Stimulated activated memory B cell treated with anti-CD40 and anti-IgM and Interleukin-4, amounts not matched to agents 10 μg/mL and 1 μg/mL and 100 μg/mL, for 72 hours (primary cell): Measurements from ENCODE around the gene MYO16.
"Not testable (repeated sequence)": the region's sequence is repeated elsewhere in the genome, so short reads cannot be mapped to it uniquely, and the experiment has no call there.

ENCODE experiments used
- ATAC-seq: fragments of 150-1000 bp; cut with Tn5 transposase; 2 replicates; pipeline ENCODE4 v1.10.0; 2021
- H3K27ac Mint-ChIP-seq: one replicate; pipeline ENCODE4 v1.8.0; 2022; ENCODE audit warnings: mild to moderate bottlenecking, mixed read lengths
- H3K27me3 Mint-ChIP-seq: one replicate; pipeline ENCODE4 v1.8.0; 2022; ENCODE audit warnings: mixed read lengths
- H3K36me3 Mint-ChIP-seq: one replicate; pipeline ENCODE4 v1.8.0; 2022; ENCODE audit warnings: mixed read lengths
- H3K4me1 Mint-ChIP-seq: one replicate; pipeline ENCODE4 v1.8.0; 2022; ENCODE audit warnings: mixed read lengths
- H3K4me3 Mint-ChIP-seq: one replicate; pipeline ENCODE4 v1.8.0; 2022; ENCODE audit warnings: mild to moderate bottlenecking, moderate library complexity, mixed read lengths
- H3K9me3 Mint-ChIP-seq: one replicate; pipeline ENCODE4 v1.8.0; 2022; ENCODE audit warnings: mixed read lengths

MYO16 gene

GRCh38 chr13:109072505-109072904 is 443.1 kb downstream of the MYO16 start:
- Mint-ChIP-seq H3K9me3 (no peaks in the 10 kb centered on the region), H3K27me3 (no peaks in the 10 kb centered on the region), H3K4me3 (no peak overlapping the region), H3K4me1 (no peaks in the 10 kb centered on the region), H3K27ac (no peak overlapping the region), H3K36me3 (no peaks in the 10 kb centered on the region)
- ATAC-seq = no peak

GRCh38 chr13:109074436-109074835 is 445.0 kb downstream of the MYO16 start:
- no peaks in the 10 kb centered on the region for H3K9me3 Mint-ChIP-seq
- peaks cover 7% of the 10 kb centered on the region for H3K27me3 Mint-ChIP-seq
- ATAC-seq = no peak
- H3K36me3 Mint-ChIP-seq = no peaks in the 10 kb centered on the region
- H3K4me3 Mint-ChIP-seq = no peak overlapping the region
- no peaks in the 10 kb centered on the region for H3K4me1 Mint-ChIP-seq
- H3K27ac Mint-ChIP-seq = no peak overlapping the region

GRCh38 chr13:109074853-109075252 is 445.4 kb downstream of the MYO16 start:
- H3K36me3 Mint-ChIP-seq = no peaks in the 10 kb centered on the region

GRCh38 chr13:109087916-109088623 is 458.7 kb downstream of the MYO16 start:
- H3K27me3 Mint-ChIP-seq = no peaks in the 10 kb centered on the region
- no peaks in the 10 kb centered on the region for H3K36me3 Mint-ChIP-seq
- no peaks in the 10 kb centered on the region for H3K4me1 Mint-ChIP-seq
- no peak overlapping the region for H3K27ac Mint-ChIP-seq
- ATAC-seq = no peak
- peaks cover 4% of the 10 kb centered on the region for H3K9me3 Mint-ChIP-seq
- no peak overlapping the region for H3K4me3 Mint-ChIP-seq

More at GRCh38 chr13:109074853-109075252, 445.4 kb downstream of the MYO16 start:
- Mint-ChIP-seq H3K27me3 (peaks cover 7% of the 10 kb centered on the region), H3K9me3 (no peaks in the 10 kb centered on the region), H3K4me1 (no peaks in the 10 kb centered on the region), H3K27ac (no peak overlapping the region), H3K4me3 (no peak overlapping the region)
- no peak for ATAC-seq

- Mint-ChIP-seq H3K4me3 (no peak overlapping the region), H3K9me3 (peaks cover 4% of the 10 kb centered on the region), H3K27me3 (no peaks in the 10 kb centered on the region), H3K4me1 (no peaks in the 10 kb centered on the region), H3K36me3 (no peaks in the 10 kb centered on the region), H3K27ac (no peak overlapping the region)
- no peak for ATAC-seq
Measured at GRCh38 chr13:109088624-109088917, 459.2 kb downstream of the MYO16 start.

GRCh38 chr13:109090796-109091195 is 461.4 kb downstream of the MYO16 start:
- H3K4me1 Mint-ChIP-seq = no peaks in the 10 kb centered on the region

GRCh38 chr13:109091249-109091648 is 461.8 kb downstream of the MYO16 start:
- Mint-ChIP-seq H3K9me3 (peaks cover 8% of the 10 kb centered on the region), H3K4me1 (no peaks in the 10 kb centered on the region), H3K36me3 (no peaks in the 10 kb centered on the region), H3K27me3 (no peaks in the 10 kb centered on the region), H3K27ac (no peak overlapping the region), H3K4me3 (no peak overlapping the region)
- ATAC-seq = no peak

More at GRCh38 chr13:109090796-109091195, 461.4 kb downstream of the MYO16 start:
- ATAC-seq = no peak
- no peaks in the 10 kb centered on the region for H3K36me3 Mint-ChIP-seq
- H3K9me3 Mint-ChIP-seq = peaks cover 8% of the 10 kb centered on the region
- H3K27me3 Mint-ChIP-seq = no peaks in the 10 kb centered on the region
- H3K27ac Mint-ChIP-seq = no peak overlapping the region
- no peak overlapping the region for H3K4me3 Mint-ChIP-seq

GRCh38 chr13:109092186-109092585 is 462.8 kb downstream of the MYO16 start:
- H3K27ac Mint-ChIP-seq, H3K9me3 Mint-ChIP-seq, H3K27me3 Mint-ChIP-seq, H3K4me1 Mint-ChIP-seq, H3K36me3 Mint-ChIP-seq, ATAC-seq, H3K4me3 Mint-ChIP-seq: not testable (repeated sequence)

GRCh38 chr13:109093998-109094397 is 464.6 kb downstream of the MYO16 start:
- Mint-ChIP-seq H3K36me3 (no peaks in the 10 kb centered on the region), H3K27me3 (no peaks in the 10 kb centered on the region), H3K4me1 (no peaks in the 10 kb centered on the region), H3K4me3 (no peak overlapping the region), H3K27ac (no peak overlapping the region), H3K9me3 (peaks cover 8% of the 10 kb centered on the region)
- no peak for ATAC-seq

- Mint-ChIP-seq H3K4me1 (no peaks in the 10 kb centered on the region), H3K27ac (no peak overlapping the region), H3K36me3 (no peaks in the 10 kb centered on the region), H3K9me3 (peaks cover 11% of the 10 kb centered on the region), H3K4me3 (no peak overlapping the region), H3K27me3 (no peaks in the 10 kb centered on the region)
- ATAC-seq = no peak
Measured at GRCh38 chr13:109095126-109095525, 465.7 kb downstream of the MYO16 start.

GRCh38 chr13:109096101-109096500 is 466.7 kb downstream of the MYO16 start:
- Mint-ChIP-seq H3K4me1 (no peaks in the 10 kb centered on the region), H3K36me3 (no peaks in the 10 kb centered on the region), H3K27me3 (no peaks in the 10 kb centered on the region), H3K4me3 (no peak overlapping the region), H3K27ac (no peak overlapping the region), H3K9me3 (peaks cover 11% of the 10 kb centered on the region)
- no peak for ATAC-seq

- no peak for ATAC-seq
- peaks cover 3% of the 10 kb centered on the region for H3K9me3 Mint-ChIP-seq
- no peaks in the 10 kb centered on the region for H3K36me3 Mint-ChIP-seq
- H3K4me3 Mint-ChIP-seq = no peak overlapping the region
- no peaks in the 10 kb centered on the region for H3K27me3 Mint-ChIP-seq
- H3K27ac Mint-ChIP-seq = no peak overlapping the region
- H3K4me1 Mint-ChIP-seq = no peaks in the 10 kb centered on the region
Measured at GRCh38 chr13:109100705-109101304, 471.4 kb downstream of the MYO16 start.

GRCh38 chr13:109101550-109102144 is 472.2 kb downstream of the MYO16 start:
- Mint-ChIP-seq H3K9me3 (peaks cover 3% of the 10 kb centered on the region), H3K27ac (no peak overlapping the region), H3K27me3 (peaks cover 5% of the 10 kb centered on the region), H3K4me3 (no peak overlapping the region), H3K36me3 (no peaks in the 10 kb centered on the region), H3K4me1 (no peaks in the 10 kb centered on the region)
- ATAC-seq = no peak

- Mint-ChIP-seq H3K27me3 (peaks cover 27% of the 10 kb centered on the region), H3K4me1 (no peaks in the 10 kb centered on the region), H3K9me3 (no peaks in the 10 kb centered on the region), H3K36me3 (no peaks in the 10 kb centered on the region), H3K4me3 (no peak overlapping the region), H3K27ac (no peak overlapping the region)
- ATAC-seq = no peak
Measured at GRCh38 chr13:109105899-109106298, 476.5 kb downstream of the MYO16 start.

- H3K4me3 Mint-ChIP-seq = no peak overlapping the region
- ATAC-seq = no peak
- H3K4me1 Mint-ChIP-seq = peaks cover 6% of the 10 kb centered on the region
- H3K27ac Mint-ChIP-seq = no peak overlapping the region
- peaks cover 27% of the 10 kb centered on the region for H3K27me3 Mint-ChIP-seq
- no peaks in the 10 kb centered on the region for H3K9me3 Mint-ChIP-seq
- no peaks in the 10 kb centered on the region for H3K36me3 Mint-ChIP-seq
Measured at GRCh38 chr13:109110159-109110558, 480.7 kb downstream of the MYO16 start.

GRCh38 chr13:109111141-109111540 is 481.7 kb downstream of the MYO16 start:
- H3K9me3 Mint-ChIP-seq = no peaks in the 10 kb centered on the region
- ATAC-seq = no peak
- peaks cover 6% of the 10 kb centered on the region for H3K4me1 Mint-ChIP-seq
- H3K36me3 Mint-ChIP-seq = no peaks in the 10 kb centered on the region
- no peak overlapping the region for H3K27ac Mint-ChIP-seq
- H3K27me3 Mint-ChIP-seq = peaks cover 27% of the 10 kb centered on the region
- no peak overlapping the region for H3K4me3 Mint-ChIP-seq
